CD4-positive, alpha-beta T cell treated with Interleukin-10 for 1 hour (primary cell): ENCODE data around the gene TOPAZ1.
A peak's percentile ranks its signal among the peaks of the same experiment; 100 is the strongest.

ENCODE experiments used
- DNase-seq: peaks from one replicate; pipeline ENCODE4 v3.0.0-alpha.2; 2020

Gene TOPAZ1

GRCh38 chr3:44241706-44242105 lies at the start of gene TOPAZ1:
TSS of gene TOPAZ1 (plus strand) at chr3:44241886. CDS start at chr3:44242054, 168 bp downstream.
- no peak for DNase-seq

GRCh38 chr3:44198284-44199269 lies 43.1 kb upstream of the TOPAZ1 start:
- DNase-seq, result peak; percentile 67

GRCh38 chr3:44206261-44206660 lies 35.4 kb upstream of the TOPAZ1 start:
- DNase-seq, result no peak

DNA sequence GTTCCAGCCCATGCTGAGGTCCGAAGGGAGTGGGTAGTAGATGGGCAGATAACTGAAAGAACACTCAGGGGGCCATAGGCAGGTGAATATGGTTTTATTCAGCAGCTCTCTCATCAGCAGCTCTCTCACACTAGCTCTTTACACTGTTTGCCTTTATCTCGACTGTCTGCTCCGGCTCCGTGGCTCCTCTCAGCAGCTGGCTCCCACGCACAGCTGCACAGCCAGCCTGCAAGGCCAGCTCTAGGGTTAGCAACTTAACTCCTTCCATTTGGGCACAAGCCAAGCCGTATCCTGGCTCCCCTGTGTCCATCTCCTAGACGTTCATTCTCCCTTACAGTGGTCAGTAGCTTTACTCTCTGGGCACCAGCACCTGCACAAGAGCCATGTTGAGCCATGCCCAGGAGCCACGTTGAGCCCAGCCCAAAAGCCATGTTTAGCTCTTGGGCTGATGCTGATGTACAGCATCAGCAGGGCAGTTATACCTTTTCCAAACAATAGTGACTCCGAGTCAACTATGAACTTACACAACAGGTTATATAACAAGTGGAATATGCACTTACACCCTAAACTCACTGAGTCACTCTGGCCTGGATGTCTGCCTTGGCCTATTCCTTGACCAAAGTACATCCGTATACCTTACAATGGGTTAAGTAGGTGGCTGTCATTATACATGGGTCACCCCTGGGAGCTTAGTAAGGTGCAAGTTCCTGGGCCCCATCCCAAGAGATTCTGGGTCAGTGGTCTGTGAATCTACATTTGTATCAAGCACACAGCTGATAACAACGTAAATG lies 34.6 kb upstream of the TOPAZ1 start:
- DNase-seq, result no peak

GRCh38 chr3:44208086-44208485 lies 33.6 kb upstream of the TOPAZ1 start:
- peak; percentile 21 for DNase-seq

- DNase-seq, result no peak
Observed at GRCh38 chr3:44208568-44208967, 33.1 kb upstream of the TOPAZ1 start.

- no peak for DNase-seq
Observed at GRCh38 chr3:44210967-44211366, 30.7 kb upstream of the TOPAZ1 start.

GRCh38 chr3:44222337-44222736 lies 19.3 kb upstream of the TOPAZ1 start:
- no peak for DNase-seq

DNA sequence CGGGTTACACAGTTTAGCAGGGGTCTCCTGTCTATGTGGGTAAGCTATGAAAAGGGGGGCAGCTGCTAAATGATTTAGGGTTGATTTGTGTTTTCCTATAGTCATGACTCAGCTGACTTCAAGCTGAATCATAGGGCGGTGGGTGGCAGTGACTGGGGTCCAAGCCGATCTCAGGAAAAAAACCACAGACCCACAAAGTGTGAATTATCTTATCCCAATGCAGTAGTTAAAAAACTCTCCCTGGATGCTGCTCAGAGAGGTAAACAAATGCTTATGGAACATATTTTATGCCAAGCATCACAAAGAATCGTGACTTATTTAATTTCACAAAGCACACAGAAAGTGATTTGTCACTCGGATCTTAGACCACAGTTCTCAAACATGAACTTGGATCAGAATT lies 18.4 kb upstream of the TOPAZ1 start:
- no peak for DNase-seq

DNA sequence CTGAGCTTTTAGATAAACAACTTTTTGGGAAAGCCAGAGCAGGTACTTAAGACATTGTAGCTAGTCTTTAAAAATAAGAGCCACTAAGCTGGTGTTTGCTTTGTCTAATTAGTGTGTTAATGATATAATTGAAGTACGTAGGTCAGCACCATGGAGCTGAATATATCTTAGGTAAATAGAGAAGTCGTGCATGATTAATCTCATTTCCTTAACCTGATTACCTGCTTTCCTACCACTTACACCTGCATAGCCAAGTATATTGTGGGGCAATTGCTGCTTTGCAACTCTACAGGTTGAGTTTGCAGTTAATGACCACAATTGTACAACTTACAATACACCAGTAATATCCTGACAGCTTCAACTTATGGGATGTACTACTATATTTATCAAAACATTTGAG lies 17.6 kb upstream of the TOPAZ1 start:
- DNase-seq, result no peak

GRCh38 chr3:44226573-44226972 lies 15.1 kb upstream of the TOPAZ1 start:
- no peak for DNase-seq

DNA sequence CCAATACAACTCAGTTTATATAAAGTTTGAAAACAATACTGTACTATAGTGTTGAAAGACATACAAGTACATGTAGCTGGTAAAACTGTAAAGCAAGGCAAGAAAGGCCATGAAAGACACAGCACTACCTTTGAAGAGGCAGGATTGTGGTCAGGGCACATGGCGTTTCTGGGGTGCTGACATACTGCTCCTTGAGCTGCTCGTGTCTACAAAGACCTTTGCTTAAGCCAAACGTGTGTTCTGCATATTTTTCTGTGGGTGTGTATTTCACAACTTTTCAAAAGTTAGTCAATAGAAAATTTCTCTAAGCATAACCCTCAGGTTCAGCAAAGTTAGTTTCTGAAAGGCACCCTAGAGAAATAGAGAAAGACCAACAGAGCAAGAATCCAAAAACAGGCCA lies 14.1 kb upstream of the TOPAZ1 start:
- DNase-seq, result no peak

DNA sequence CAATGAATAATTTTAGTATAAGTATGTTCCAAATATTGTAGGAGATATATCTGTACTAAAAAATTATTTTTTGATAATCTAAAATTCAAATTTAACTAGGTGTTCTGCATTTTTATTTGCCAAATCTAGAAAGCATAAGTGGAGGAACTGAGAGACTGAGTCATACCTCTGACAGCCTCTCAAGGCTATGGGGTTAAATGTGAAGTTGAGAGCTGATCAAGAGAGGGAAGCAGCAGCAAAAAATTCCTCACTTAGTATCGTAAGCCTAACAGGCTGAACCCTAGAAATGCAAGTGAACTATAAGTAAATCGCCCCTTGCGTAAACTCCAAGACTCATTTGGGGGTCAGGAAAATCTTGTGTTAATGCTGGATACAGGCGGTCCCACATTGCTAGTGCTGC lies 12.8 kb upstream of the TOPAZ1 start:
- DNase-seq, result no peak

DNA sequence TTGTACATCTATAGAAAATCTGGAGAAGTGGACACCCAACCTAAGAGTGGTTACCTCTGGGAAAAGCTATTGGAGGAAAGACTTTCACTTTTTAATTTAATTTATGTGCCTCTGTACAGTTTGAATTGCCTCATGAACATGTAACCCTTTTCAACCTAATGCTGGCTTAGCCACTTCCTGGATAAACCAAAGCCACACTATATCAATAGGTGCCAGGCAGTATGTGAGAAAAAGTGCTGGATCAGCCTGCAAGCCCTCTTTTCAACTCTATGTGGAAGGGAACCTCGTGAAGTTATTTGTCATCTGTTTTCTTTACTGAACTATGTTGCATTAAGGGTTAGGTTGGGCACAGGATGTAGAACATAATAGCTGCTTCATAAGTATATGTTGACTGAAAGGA lies 9.3 kb upstream of the TOPAZ1 start:
- no peak for DNase-seq

- DNase-seq, result no peak
Observed at GRCh38 chr3:44234648-44235268, 6.9 kb upstream of the TOPAZ1 start.

GRCh38 chr3:44235604-44236484 lies 5.8 kb upstream of the TOPAZ1 start:
- DNase-seq, result peak; percentile 65

DNA sequence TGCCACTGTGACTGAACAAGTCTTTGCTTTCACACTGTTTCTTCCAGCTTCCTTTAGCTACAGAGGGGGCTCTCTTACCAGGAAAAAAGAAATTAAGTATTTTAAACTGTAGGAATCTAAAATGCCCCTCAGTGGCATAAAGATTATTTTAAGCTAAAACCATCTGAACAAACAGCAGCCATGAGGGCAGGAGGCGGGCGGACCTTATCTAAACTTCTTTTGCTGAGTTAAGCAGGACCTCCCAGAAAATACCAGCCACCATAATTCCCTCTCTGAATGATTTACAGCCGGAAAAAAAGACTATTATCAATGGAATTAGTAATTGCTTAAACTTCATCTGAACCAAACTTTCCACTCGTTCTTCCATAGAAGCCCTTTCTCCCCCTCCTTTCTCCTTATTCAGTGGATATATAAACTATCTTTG lies 5.2 kb upstream of the TOPAZ1 start:
- no peak for DNase-seq

DNA sequence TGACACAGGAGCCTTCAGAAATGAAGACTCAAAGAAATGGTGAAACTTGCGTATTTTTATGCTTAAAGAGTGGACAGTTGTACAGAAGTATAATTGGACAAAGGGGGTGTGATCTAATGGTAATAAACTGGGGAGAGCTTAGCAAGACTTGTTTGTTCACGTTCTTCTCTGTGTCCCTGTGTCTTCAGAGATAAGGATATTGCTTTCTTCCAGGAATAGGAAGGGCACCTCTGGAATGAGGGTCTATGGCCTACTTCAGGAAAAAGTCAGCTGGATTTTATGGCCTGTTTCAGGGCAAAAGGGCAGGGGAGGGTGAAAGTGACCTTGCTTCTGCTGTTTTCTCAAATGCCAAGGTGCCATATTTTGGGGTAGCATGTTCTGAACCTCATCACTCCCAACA lies 4.5 kb upstream of the TOPAZ1 start:
- no peak for DNase-seq

- no peak for DNase-seq
Observed at GRCh38 chr3:44237665-44238064, 4.0 kb upstream of the TOPAZ1 start.

- DNase-seq, result no peak
Observed at GRCh38 chr3:44238889-44239288, 2.8 kb upstream of the TOPAZ1 start.

DNA sequence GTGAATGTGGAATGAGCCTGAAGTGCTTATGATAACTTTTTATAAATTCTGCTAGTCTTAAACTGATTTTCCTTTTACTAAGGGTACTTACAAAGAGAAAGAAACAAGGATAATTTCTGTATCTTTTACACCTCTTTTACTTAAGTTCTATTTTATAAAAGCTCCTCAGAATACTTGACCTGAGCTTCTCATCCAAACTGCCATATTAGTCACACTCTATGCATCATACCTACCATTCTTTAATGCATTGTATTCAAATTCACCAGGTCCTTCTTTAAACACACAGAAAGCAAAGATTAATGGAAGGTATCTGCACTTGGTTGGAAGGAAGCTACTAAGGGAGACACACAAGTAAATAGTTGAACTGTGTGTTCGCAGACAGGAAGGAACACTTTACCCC lies 1.6 kb upstream of the TOPAZ1 start:
- DNase-seq, result no peak

DNA sequence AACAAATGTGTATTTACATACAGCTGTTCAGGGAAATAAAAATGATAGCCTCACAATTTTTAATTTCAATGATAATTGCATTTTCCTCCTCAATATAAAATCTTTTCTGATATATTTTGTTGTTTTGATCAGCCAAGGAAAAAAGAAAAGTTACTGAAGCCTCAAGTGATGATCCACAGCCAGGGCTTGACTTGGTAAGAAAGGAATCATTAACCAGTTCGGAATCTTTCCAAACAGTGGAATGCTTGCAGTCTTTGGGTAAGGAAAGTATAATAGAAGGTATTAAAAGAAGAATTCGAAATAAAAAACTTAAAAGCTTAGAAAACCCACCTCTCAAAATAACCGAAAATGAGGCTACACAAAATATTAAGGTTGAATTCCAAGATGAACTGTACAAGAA lies 1.0 kb downstream of the TOPAZ1 start:
- DNase-seq, result no peak
